Measurements from ENCODE around the gene LPIN1.
"Not testable (repeated sequence)": the region's sequence is repeated elsewhere in the genome, so short reads cannot be mapped to it uniquely, and the experiment has no call there.

LPIN1 gene

DNA sequence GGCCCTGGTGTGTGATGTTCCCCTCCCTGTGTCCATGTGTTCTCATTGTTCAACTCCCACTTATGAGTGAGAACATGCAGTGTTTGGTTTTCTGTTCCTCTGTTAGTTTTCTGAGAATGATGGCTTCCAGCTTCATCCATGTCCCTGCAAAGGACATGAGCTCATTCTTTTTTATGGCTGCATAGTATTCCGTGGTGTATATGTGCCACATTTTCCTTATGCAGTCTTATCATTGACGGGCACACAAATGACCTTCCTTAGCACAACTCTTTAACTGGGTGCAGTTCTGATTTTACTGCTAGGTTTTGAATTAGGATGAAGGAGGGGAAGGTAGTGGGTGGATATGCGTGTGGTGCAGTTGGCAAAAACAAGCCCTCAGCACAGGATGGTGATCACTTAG is 70.5 kb downstream of the LPIN1 start:
- DNase-seq: not testable (repeated sequence)

DNA sequence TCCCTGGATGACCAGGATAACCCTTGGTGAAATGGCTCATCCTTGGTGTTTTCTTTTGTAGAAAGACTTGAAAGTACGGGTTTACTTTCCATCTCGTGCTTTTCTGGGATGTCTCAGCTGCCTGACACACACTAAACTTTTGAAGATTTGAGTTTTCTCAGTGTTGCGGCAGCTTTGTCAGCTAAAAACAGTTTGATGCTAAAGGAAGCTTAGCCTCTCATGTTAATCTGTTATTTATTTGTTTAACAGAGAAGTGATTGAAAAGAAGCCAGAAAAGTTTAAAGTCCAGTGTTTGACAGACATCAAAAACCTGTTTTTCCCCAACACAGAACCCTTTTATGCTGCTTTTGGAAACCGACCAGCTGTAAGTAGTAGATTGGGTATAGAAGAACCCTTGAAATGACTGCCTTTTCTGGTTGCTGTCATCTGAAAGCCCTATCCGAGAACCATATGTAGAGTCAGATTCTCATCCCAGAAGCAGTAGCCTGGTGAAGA is 72.8 kb downstream of the LPIN1 start:
- DNase-seq: no peak

DNA sequence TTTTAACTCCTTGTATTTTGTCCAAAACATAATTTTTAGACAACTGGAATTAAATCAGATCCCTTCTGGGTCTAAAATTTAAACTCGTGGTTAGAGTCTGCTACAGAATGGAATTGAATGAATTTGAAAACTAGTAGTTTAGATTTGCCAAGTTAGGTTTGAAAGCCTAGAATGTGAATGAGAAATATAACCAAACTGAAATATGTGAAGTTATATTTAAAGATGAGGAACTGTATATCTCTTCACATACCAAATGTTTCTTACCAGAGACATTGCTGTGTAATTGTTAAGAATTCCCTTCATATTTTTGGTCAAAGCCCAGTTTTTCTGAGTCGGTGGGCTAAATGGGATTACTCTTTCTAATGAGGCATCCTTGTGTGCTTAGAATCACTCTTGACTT is 74.2 kb downstream of the LPIN1 start:
- no peak for DNase-seq

DNA sequence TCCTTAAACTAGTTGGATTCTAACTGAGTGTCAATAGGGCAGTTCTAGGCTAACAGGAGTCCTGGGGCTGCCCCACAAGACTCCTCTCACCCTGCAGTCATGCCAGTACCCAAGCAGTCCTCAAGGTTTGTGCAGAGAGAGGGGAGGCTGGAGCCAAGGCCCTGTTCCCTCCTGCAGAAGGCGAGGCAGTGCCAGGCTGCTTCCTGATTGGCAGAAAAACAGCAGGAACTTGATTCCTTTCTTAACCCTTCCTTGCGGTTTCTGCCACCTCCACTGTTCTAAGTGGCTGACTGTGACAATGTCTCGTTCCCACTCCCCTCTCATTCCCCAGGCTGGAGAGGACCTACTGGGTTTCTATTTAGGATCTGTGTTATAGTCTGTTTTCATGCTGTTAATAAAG is 75.3 kb downstream of the LPIN1 start:
- DNase-seq: no peak

DNA sequence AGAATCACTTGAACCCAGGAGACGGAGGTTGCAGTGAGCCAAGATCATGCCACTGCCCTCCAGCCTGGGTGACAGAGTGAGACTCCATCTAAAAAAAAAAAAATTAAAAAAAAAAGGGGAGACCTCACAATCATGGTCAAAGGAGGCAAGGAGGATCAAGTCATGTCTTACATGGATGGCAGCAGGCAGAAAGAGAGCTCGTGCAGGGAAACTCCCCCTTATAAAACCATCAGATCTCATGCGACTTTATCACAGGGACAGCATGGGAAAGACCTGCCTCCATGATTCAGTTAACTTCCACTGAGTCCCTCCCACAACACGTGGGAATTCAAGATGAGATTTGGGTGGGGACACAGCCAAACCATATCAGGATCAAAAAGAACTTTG is 75.9 kb downstream of the LPIN1 start:
- not testable (repeated sequence) for DNase-seq

DNA sequence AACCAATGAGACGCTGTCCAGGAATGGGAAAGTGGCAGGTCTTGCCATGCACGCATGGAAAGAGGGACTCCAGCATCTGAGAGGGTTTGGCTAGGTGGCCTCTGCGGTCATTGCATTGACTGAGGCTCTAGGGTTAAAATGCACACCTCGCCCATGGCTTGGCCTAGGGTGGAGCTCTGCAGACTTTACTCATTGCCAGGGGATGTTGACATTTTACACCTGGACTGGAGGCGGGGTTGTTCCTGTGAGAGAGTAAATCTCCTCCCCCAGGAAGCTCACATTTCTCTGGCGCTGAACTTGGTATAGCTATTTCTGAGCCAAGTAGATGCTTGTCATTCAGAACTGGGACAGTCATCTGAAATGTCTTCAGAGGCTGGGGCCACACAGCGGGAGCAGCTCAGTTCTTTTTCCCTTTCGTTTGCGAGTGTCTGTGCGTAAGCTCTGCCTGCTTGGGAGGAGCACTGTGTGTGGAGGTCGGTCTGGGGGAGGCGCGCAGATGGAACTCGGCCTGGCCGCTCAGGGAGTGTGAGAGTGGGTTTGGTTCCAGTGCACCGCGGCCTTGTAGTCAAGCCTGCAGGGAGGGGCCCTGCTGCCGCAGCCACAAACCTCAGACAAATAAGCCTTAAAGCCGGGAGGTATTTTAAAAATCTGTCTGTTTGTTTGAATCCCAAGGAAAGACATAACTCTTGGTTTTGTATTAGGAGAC is 76.5 kb downstream of the LPIN1 start:
- DNase-seq: no peak

DNA sequence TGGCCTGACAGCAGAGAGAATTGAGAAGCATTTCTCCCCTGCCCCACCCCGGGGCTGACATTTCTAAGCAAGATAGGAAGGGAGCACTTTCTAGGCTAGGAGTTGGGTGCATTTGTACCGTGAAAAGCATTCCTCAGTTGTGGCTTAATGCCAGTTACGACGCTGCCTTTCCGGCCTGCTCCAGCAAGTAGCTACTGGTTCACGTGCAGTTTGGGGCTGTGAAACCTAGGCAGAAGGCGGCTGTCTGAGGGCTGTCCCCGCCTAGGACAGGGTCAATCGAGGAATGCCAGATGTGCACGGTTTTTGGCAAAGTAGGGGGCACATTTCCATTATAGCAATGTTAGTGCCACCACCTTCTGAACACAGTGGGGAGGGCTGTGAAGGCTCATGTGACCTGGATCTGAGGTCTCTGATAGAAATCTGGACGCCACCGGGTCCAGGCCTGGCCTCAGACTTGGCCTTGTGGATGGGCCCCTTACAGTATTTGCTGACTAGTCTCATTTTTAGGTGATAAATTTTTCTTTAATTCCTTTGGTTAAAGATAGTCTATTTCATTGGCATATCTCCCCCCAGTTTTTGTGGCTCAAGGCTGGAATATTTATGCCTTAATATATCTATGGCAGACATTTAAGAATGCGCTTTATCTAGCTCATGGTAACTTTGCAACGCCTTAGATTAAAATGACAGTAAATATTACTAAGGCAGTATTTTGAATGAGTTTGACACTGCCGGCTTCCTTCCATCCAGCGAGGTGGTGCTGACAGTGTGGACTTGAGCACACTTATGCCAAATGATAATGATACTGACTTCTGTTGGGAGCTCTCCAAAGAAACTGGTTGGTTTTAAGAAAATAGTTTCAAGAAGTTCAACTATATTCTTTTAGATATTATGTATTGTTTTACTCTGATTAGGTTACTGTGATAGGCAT is 78.7 kb downstream of the LPIN1 start:
- no peak for DNase-seq

DNA sequence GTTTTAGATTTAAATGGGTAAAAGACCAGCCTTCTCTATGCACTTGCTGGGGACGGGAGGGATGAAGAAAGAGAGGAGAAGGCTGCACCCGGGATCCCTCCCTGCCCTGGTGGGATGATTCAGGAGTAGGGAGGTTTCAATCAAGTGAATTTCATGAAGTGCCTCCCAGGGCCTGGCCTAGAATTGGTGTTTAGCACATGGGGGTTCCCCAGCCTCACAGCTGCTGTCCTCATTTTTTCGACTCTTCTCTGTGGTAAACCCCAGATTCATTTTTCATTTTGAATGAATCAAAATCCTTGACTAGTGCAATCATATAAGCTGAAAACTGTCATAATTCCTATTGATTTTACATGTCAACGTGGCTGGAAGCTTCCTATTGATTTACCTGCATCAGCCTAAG is 81.1 kb downstream of the LPIN1 start:
- peak; percentile 45 for DNase-seq

DNA sequence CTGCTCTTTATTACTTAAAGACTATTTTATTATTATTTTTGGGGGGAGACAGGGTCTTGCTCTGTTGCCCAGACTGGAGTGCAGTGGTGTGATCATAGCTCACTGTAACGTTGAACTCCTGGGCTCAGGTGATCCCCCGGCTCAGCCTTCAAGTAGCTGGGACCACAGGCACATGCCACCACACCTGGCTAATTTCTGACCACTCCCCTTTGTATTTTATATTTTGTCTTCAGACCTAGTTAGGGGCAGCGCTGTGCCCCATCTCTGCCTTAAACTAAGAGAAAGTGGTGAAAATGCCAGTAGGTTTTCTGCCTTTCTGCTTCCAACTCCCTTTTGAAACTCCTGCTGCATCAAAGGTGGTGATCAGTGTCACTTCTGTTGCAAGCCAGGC is 82.5 kb downstream of the LPIN1 start:
- DNase-seq: no peak

DNA sequence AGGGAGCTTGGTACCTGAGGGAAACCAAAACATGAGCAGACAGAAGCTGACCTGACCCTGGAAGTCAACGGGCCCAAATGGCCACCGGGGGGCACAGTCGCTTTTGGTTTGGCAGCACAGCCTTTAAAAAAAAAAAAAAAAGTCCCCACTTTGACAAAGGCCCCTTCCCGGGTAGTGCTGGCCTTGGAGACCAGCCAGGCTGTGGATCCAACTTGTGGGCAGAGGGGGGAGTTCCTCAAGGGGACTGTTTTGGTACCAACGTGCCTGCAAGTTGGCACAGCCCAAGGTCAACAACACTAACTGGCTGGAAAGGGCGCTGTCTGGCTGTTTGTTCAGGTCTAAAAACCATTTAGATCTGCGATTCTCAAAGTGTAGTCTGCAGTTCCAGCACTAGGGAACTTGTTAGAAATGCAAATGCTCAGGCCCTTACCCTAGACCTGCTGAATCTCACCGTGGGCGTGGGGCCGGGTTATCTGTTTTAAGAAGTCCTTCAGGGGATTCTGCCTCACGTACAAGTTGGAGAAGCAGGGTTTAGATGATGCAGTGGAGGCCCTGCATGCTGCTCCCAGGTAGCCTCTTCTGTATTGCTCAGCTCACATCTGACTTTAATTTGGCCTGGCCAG is 83.0 kb downstream of the LPIN1 start:
- peak; percentile 64 for DNase-seq

DNA sequence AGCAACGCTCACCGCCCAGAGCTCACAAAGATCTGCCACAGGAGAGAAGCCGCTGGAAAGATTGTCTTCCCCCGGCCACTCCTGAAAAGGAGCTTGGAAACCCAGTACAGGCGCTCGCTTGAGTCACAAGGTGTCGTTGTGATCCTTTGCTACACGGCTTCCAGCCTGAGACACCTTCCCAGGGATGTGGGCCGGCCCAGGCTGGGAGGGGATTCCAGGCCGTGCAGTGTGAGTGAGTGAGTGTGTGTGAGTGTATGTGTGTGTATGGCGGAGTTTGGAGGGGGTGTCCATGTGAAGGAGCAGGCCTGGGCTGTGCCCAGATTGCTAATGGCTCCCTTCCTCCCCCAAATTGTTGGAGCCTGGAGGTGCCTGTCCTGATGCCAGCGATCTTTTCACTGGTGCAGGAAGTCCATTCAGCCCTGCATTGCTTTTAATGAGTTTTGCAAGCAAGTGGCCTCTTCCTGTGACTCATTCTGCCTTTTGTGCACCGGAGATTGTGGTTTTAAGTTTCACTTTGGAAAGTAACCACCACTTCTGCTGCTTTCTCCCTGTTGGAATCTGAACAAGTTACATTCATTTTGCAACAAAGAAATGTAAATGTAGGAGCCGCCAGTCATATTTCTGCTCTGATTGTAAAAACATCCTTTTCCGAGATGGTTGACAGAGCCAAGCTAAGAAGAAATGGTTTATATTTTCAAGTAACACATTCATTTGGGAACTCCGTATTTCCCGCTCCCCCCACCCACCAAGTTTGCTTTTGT is 83.7 kb downstream of the LPIN1 start:
- peak; percentile 72 for DNase-seq

DNA sequence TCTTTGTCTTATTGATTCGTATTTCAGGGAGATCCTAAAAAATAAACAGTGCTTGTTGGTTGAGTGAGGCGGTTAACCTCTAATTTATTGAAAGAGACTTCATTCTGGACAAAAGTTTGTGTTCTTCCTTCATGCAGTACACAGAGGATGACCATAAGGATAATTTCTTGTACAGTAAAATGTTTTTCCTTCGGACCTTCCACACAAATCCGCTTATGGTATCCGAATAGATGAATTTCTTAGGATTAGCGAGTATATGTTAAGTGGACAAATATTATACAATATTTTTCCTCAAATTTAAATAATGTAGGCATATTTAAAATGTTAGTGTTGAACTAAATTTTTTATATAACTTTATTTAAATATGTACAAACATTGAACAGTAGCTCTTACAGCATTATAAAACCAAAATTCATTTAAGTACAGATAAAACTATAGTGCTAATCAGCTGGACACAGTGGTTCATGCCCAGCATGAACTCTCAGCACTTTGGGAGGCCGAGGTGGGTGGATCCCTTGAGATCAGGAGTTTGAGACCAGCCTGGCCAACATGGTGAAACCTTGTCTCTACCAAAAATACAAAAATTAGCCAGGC is 84.4 kb downstream of the LPIN1 start:
- no peak for DNase-seq

DNA sequence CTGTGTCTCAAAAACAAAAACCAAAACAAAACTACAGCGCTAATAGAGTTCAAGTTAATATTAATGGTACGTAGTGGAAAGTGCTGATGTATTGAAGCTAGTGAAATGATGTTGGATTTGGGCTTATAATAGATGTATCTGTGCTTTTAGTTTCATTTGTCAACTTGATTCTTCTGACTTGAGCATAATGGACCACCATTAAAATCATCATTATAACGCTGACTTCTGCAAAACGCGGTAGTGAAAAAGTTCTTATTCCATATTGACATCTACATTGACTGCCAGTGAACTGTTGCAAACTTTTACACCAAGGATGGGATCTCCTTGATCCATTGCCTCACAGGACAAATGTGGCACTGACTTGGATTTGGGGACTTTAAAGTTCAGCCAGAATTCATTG is 85.0 kb downstream of the LPIN1 start:
- no peak for DNase-seq

DNA sequence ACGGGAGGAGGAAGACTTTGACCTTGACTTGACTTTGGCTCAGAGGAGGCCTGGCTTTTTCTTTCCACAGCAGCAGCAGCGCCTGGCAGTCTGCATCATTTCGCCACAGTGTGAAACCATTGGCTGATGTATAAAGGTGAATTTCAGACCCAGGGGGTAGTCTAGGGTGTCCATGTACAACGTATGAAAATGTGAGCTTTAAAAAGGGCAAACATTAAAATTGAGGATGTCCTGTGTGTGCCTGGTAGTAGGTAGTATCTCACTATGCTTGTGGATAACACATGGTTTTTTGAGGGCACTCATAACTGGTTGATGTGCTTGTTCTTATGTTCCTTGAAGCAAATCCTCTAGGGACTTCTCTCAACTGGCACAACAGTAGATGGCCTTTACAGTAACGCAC is 86.1 kb downstream of the LPIN1 start:
- no peak for DNase-seq

DNA sequence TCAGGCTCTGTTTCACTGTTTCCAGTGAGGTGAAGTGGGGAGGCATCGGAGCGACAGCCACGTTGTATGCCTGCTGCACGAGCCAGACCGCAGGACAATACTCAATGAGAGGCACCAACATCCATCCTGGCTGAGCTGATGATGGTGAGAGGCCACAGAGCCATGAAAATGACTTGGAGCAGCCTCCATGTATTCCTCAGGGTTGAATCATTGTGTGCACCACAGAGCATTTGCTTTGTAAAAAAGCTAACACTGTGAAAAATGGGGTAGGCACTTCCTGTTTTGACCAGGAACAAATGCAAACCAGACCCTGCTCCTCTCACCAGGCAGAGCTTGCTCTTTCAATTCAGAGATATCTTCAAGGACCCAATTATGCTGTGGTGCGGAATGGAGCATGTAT is 87.2 kb downstream of the LPIN1 start:
- DNase-seq: no peak

DNA sequence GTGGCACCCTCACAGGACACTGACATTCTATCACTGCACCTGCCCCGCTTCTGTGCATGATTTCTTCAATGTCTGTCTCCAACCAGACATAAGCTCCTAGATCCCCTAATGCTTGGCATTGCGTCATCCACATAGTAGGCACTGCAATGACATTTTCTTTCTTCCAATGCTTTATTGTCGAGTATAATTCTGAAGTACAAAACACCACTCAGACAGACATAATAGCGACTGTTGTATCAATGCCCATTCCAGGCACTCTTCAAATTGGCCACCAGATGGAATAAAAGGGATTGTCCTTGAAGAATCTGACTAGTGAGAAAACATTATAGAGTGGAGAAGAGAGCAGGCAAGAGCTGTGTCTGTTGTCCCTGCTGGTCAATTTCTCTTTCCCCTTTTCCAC is 89.0 kb downstream of the LPIN1 start:
- no peak for DNase-seq

DNA sequence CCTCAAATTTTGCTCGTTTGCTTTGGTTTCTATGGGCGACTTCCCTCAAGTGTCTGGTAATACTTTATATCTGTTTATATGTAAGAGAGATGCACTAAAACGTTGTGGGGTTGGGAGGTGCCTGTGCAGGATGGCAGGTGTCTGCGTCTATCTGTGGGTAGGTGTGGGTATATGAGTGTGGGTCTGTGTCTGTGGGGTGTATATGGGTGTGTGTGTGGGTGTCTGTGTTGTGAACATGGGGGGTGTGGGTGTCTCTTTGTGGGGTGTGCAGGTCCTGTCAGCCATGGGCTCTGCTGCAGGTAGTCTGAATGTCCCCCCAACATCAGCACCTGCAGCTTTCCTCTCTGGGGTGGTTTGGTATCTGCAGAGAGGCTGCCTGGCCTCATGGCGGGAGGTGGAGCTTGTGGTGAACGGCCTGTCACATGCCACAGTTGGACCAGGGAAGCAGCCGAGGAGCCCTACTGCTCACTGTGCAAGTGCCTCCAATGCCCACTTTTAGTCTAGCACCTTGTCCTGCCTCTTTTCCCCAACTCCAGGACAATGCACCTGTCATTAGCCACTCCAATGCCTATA is 90.3 kb downstream of the LPIN1 start:
- DNase-seq: no peak

DNA sequence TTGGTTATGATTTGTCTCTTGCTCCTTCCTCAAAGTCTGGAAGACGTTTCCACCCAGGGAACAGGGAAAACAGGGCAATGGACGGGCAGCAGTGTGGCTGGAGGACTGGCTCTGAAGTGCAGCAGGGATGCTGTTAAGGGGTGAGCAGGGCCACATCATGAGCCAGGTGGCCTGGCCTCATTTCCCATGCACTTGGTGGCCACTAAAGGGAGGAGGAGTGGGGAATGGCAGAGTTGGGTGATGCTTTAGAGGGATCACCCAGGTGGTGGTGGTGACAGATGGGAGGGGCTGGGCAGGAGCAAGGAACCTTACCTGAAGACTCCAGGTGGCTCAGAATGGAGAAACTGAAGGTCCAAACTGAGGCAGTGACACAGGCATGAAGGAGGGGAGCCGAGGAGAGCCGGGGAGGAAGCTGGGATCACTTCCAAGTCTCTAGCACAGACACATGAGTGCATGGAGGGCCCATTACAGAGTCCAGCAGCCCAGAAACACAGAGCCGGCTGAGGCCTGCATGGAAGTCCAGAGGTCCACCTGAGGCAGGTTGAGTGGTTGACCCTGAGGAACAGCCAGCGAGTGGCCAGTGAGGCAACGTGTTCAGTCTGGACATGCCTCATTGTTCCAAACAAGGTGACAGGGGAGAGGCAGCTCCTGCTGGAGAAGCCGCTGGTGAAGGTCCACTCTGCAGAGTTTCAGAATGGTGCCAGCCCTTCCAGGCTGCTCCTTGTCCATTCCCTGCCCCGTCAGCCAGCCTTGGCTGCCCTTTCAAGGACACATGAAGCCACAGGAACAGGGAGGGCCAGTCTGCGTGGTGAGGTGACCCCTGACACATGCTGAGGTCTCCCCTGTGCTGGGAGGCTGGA is 91.7 kb downstream of the LPIN1 start:
- no peak for DNase-seq

DNA sequence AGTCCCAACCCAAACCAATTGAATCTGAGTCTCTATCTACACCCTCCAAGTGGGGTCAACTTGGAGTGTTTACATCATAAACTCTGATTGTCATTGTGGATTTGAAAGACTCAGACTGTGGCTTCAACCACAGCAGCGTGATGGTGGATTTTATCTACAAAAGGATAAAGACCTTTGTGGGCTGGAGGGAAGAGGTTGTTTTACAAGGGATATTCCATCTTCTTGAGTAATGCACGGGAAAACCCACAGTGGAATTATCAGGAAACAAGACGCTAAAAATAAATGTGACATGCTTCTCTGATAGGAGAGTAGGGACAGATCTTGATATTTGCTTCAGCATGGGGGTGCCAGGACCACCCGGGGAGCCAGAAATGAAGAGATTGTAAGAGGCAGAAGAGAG is 93.5 kb downstream of the LPIN1 start:
- DNase-seq: no peak

DNA sequence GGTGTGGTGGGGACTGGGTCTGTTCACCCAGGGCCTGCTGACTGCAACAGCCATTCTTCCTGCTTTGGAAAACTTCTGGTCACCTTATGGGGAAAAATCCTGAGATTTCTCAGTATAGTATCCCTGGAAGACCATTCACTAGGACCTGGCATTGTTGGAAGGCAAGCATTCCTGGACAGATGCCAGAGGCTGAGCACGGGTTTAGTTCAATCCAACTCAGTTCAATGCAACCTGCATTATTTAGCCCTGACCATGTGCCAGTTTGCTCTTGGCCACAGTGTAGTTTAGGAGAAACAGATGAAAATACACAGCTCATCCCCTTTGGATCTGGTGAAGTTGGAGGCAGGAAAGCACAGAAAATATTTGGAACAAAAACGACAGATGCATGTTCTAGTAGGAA is 95.9 kb downstream of the LPIN1 start:
- no peak for DNase-seq

DNA sequence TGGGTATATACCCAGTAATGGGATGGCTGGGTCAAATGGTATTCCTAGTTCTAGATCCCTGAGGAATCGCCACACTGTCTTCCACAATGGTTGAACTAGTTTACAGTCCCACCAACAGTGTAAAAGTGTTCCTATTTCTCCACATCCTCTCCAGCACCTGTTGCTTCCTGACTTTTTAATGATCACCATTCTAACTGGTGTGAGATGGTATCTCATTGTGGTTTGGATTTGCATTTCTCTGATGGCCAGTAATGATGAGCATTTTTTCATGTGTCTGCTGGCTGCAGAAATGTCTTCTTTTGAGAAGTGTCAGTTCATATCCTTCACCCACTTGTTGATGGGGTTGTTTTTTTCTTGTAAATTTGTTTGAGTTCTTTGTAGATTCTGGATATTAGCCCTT is 98.4 kb downstream of the LPIN1 start:
- DNase-seq: not testable (repeated sequence)

Measured in stimulated activated CD4-positive, alpha-beta T cell treated with anti-CD3 and anti-CD28 coated beads, Interleukin-4, amount 100 ng/mL, for 24 hours (primary cell).